Lower lobe of right lung (tissue), 2 donors: ENCODE results near the gene DIABLO. TPM values are rescaled to one million over a fixed set of nuclear protein-coding genes. Genes with fewer than 3 reads are reported as not detected.

Experiments
- ATAC-seq, 2 donors: fragments of 200-7000 bp; cut with Tn5 transposase; one replicate each; pipeline ENCODE4 v1.9.1; 2020 to 2022; ENCODE audit warnings: mild to moderate bottlenecking in 2 of 2, moderate library complexity in 2 of 2
- DNase-seq: peaks from one replicate; pipeline ENCODE4 v3.0.0-alpha.2; 2020
- H3K27ac ChIP-seq: fragments of 200-600 bp; one replicate; pipeline ENCODE4 v1.8.0; 2022
- H3K27me3 ChIP-seq: fragments of 200-600 bp; one replicate; pipeline ENCODE4 v1.8.0; 2022; ENCODE audit warnings: low read depth
- H3K36me3 ChIP-seq: fragments of 200-600 bp; one replicate; pipeline ENCODE4 v1.8.0; 2022; ENCODE audit warnings: mild to moderate bottlenecking
- H3K4me1 ChIP-seq: fragments of 200-600 bp; one replicate; pipeline ENCODE4 v1.8.0; 2022
- H3K4me3 ChIP-seq: fragments of 200-600 bp; one replicate; pipeline ENCODE4 v1.8.0; 2022; ENCODE audit warnings: mild to moderate bottlenecking
- H3K9me3 ChIP-seq: fragments of 200-600 bp; one replicate; pipeline ENCODE4 v1.8.0; 2022
- CTCF ChIP-seq: fragments of 200-600 bp; IDR thresholded peaks from one replicate; pipeline ENCODE4 v1.8.0; 2022; ENCODE audit warnings: antibody characterized with exemption, mild to moderate bottlenecking
- intact Hi-C: fragments of 100-400 bp; cut with DNase I; formaldehyde crosslinking; loops from one replicate; pipeline ENCODE4 v1.11.0; 2022
- total RNA-seq: library from RNA; stranded (reverse); fragmentation: NEBNext Ultra II Directional; extraction: Animal tissue kit (Norgen Biotek cat#: 25700); gene quantifications from one replicate; pipeline ENCODE4 v1.2.1, GENCODE V29; 2021
- donor health status: DM: no; HTN: yes; CAD: no; lungs with severe emphysema.

DIABLO gene
- total RNA-seq, 1 donor from 2014 or later = 31.1 TPM

GRCh38 chr12:122250536-122250935 lies 24.7 kb upstream of the DIABLO start:
- Histone ChIP-seq H3K4me1 (no peaks in the 10 kb centered on the region), H3K9me3 (no peaks in the 10 kb centered on the region), H3K36me3 (peaks cover 72% of the 10 kb centered on the region), H3K4me3 (no peak overlapping the region), H3K27ac (no peak overlapping the region), H3K27me3 (no peaks in the 10 kb centered on the region)
- intact Hi-C loops = no loop called here
- ATAC-seq (no peak), DNase-seq (no peak)
- no peak for TF ChIP-seq CTCF

- H3K4me3 ChIP-seq = no peak overlapping the region
- DNase-seq = no peak
Measured at GRCh38 chr12:122250047-122250446, 24.2 kb upstream of the DIABLO start.

GRCh38 chr12:122245553-122245952 lies 19.7 kb upstream of the DIABLO start:
- peak overlapping the region; percentile 16 for H3K27ac ChIP-seq
- ATAC-seq (no peak), DNase-seq (no peak)
- TF ChIP-seq CTCF = no peak
- no peaks in the 10 kb centered on the region for H3K9me3 ChIP-seq
- no peaks in the 10 kb centered on the region for H3K4me1 ChIP-seq
- H3K36me3 ChIP-seq = peaks cover 78% of the 10 kb centered on the region
- intact Hi-C loops = no loop called here
- no peaks in the 10 kb centered on the region for H3K27me3 ChIP-seq
- H3K4me3 ChIP-seq = no peak overlapping the region

More at GRCh38 chr12:122250047-122250446, 24.2 kb upstream of the DIABLO start:
- no peak for ATAC-seq
- intact Hi-C loops = no loop called here
- Histone ChIP-seq H3K27me3 (no peaks in the 10 kb centered on the region), H3K4me1 (no peaks in the 10 kb centered on the region), H3K9me3 (no peaks in the 10 kb centered on the region), H3K27ac (no peak overlapping the region), H3K36me3 (peaks cover 72% of the 10 kb centered on the region)
- TF ChIP-seq CTCF = no peak

- Histone ChIP-seq H3K27me3 (no peaks in the 10 kb centered on the region), H3K4me3 (peak overlapping the region; percentile 3), H3K4me1 (no peaks in the 10 kb centered on the region), H3K27ac (peak overlapping the region; percentile 16), H3K9me3 (no peaks in the 10 kb centered on the region), H3K36me3 (peaks cover 78% of the 10 kb centered on the region)
- ATAC-seq (no peak), DNase-seq (no peak)
- intact Hi-C loops = no loop called here
- TF ChIP-seq CTCF = no peak
Measured at GRCh38 chr12:122244565-122245371, 18.9 kb upstream of the DIABLO start.

GRCh38 chr12:122243965-122244364 lies 18.1 kb upstream of the DIABLO start:
- no peak overlapping the region for H3K27ac ChIP-seq
- ATAC-seq (no peak), DNase-seq (no peak)
- TF ChIP-seq CTCF = no peak
- H3K9me3 ChIP-seq = no peaks in the 10 kb centered on the region
- intact Hi-C loops = no loop called here
- peaks cover 78% of the 10 kb centered on the region for H3K36me3 ChIP-seq
- no peaks in the 10 kb centered on the region for H3K27me3 ChIP-seq
- no peaks in the 10 kb centered on the region for H3K4me1 ChIP-seq
- H3K4me3 ChIP-seq = no peak overlapping the region
